Kidney epithelial cell (primary cell): Measurements from ENCODE around the gene KLRC4. TPM values are rescaled to one million over a fixed set of nuclear protein-coding genes. Genes with fewer than 3 reads are reported as not detected.
"Not testable (repeated sequence)": the region's sequence is repeated elsewhere in the genome, so short reads cannot be mapped to it uniquely, and the experiment has no call there.

Experiments used
- DNase-seq: peaks from one replicate; pipeline ENCODE4 v3.0.0-alpha.2; 2010; ENCODE audit warnings: low read depth
- H3K27me3 ChIP-seq: 2 replicates; pipeline ENCODE4 v1.6.0; 2011; ENCODE audit warnings: low read length; ENCODE audit not compliant: control insufficient read depth, insufficient read depth
- H3K36me3 ChIP-seq: 2 replicates; pipeline ENCODE4 v1.5.1; 2011; ENCODE audit warnings: low read length; ENCODE audit not compliant: control insufficient read depth, insufficient read depth
- H3K4me3 ChIP-seq: 2 replicates; pipeline ENCODE4 v1.5.1; 2011; ENCODE audit warnings: low read depth, mild to moderate bottlenecking, control low read depth, low read length
- total RNA-seq: library from RNA; depleted of rRNA; stranded (reverse); fragments of >200 nt; gene quantifications from 2 replicates; pipeline ENCODE4 v1.2.3, GENCODE V29; 2015
- TF ChIP-seq, protein P1 (sequence below): IDR thresholded peaks from 2 replicates; pipeline ENCODE4 v1.5.1; 2011; ENCODE audit warnings: mild to moderate bottlenecking, moderate library complexity, low read length, control low read depth, inconsistent platforms; ENCODE audit not compliant: insufficient read depth, poor library complexity, severe bottlenecking

The KLRC4 gene
- total RNA-seq, 1 donor from 2014 or later = not detected

- H3K4me3 ChIP-seq = no peak overlapping the region
- no peaks in the 10 kb centered on the region for H3K36me3 ChIP-seq
- no peak for DNase-seq
- TF ChIP-seq, protein P1, sequence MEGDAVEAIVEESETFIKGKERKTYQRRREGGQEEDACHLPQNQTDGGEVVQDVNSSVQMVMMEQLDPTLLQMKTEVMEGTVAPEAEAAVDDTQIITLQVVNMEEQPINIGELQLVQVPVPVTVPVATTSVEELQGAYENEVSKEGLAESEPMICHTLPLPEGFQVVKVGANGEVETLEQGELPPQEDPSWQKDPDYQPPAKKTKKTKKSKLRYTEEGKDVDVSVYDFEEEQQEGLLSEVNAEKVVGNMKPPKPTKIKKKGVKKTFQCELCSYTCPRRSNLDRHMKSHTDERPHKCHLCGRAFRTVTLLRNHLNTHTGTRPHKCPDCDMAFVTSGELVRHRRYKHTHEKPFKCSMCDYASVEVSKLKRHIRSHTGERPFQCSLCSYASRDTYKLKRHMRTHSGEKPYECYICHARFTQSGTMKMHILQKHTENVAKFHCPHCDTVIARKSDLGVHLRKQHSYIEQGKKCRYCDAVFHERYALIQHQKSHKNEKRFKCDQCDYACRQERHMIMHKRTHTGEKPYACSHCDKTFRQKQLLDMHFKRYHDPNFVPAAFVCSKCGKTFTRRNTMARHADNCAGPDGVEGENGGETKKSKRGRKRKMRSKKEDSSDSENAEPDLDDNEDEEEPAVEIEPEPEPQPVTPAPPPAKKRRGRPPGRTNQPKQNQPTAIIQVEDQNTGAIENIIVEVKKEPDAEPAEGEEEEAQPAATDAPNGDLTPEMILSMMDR = no peak
- no peaks in the 10 kb centered on the region for H3K27me3 ChIP-seq
Observed at GRCh38 chr12:10448236-10448635, 38.7 kb upstream of the KLRC4 start.

- not testable (repeated sequence) for DNase-seq, H3K4me3 ChIP-seq, H3K36me3 ChIP-seq, H3K27me3 ChIP-seq
Observed at GRCh38 chr12:10446052-10446451, 36.5 kb upstream of the KLRC4 start.

GRCh38 chr12:10441144-10441543, 31.6 kb upstream of the KLRC4 start:
- H3K27me3 ChIP-seq, DNase-seq, H3K4me3 ChIP-seq, H3K36me3 ChIP-seq: not testable (repeated sequence)

DNA sequence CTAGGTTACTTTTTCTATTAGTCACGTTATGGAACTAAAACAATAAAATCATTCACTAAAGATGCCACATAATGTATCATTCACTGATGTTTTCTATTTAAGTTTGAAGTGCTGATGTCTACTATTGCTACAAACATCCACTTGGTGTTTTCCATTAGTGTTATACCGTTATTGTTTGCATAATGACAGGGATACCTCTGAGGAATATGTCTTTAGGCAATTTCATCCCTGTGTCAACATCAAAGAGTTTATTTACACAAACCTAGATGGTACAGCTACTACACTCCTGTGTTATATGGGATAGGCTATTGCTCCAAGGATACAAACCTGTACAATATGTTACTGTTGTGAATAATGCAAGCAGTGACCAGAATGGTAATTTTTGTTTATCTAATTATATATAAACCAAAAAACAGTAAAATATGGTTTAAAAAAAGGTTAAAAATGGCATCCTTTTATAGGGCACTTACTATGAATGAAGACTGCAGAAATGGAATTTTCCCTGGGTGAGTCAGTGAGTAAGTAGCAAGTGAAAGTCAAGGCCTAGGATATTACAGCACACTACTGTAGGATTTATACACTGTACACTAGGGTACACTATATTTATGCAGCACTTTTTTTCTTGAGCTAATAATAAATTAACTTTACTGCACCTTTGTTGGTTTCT, 30.2 kb upstream of the KLRC4 start:
- H3K36me3 ChIP-seq, H3K4me3 ChIP-seq, H3K27me3 ChIP-seq, DNase-seq: not testable (repeated sequence)

DNA sequence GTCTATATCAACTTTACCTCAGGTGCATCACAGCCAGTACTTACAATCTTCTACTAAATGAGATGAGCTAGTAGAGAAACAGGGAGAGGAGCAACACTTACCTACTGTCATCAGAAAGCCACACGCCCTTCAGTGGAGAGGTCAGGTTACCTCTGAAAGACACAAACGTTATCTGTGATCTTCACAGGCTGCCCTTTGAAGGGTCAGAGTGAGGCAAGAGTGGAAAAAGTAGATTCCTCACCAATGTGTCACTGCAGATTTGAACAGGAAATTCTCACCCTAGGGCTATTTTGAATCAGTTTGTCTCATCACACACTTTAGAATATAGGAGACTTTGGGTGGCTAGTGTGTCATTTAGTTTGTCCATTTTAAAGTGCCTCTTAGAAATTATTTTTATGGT, 28.0 kb upstream of the KLRC4 start:
- not testable (repeated sequence) for H3K4me3 ChIP-seq, H3K27me3 ChIP-seq, H3K36me3 ChIP-seq, DNase-seq

DNA sequence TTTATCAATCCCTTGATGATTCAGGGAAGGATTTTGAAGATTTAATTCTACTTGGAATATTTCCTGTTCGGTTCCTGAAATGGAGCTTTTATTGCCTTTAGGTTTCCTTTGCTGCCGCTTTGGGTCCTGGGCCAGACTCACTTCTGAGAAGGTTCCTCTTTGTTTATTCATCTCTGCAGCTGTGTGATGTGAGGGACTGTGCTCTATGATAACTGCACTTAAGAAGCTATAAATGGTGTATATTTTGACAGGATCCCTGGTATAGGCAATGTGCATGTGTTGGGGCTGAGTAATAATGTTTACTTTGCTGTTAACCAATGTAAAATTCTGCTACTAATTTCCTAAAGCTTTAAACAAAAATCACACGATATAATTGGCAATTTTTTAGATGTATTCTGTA, 26.3 kb upstream of the KLRC4 start, which contains the start of gene KLRC2:
TSS of gene KLRC2 (minus strand) at position 195 of the 400 bp plus-strand sequence. CDS start at position 171, 24 bp downstream.
- not testable (repeated sequence) for H3K4me3 ChIP-seq, DNase-seq, H3K36me3 ChIP-seq, H3K27me3 ChIP-seq

DNA sequence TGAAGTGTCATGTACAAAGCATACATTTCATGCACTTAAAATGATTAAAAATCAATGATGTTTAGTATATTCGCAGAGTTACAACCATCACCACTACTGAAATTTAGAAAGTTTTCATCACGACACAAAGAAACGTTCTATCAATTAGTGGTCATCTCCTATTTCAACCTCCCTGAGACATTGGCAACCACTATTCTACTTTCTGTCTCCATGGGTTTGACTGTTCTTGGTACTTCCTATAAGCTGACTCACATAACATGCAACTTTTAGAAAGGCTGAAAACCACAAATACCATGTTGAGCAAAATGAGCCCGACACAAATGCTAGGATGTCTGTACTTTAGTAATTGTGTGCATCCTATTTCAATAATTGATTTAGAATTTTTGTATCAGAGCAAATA, 21.1 kb upstream of the KLRC4 start:
- H3K4me3 ChIP-seq, H3K27me3 ChIP-seq, DNase-seq, H3K36me3 ChIP-seq: not testable (repeated sequence)

GRCh38 chr12:10425938-10426337, 16.4 kb upstream of the KLRC4 start:
- not testable (repeated sequence) for H3K36me3 ChIP-seq, H3K27me3 ChIP-seq, H3K4me3 ChIP-seq, DNase-seq

DNA sequence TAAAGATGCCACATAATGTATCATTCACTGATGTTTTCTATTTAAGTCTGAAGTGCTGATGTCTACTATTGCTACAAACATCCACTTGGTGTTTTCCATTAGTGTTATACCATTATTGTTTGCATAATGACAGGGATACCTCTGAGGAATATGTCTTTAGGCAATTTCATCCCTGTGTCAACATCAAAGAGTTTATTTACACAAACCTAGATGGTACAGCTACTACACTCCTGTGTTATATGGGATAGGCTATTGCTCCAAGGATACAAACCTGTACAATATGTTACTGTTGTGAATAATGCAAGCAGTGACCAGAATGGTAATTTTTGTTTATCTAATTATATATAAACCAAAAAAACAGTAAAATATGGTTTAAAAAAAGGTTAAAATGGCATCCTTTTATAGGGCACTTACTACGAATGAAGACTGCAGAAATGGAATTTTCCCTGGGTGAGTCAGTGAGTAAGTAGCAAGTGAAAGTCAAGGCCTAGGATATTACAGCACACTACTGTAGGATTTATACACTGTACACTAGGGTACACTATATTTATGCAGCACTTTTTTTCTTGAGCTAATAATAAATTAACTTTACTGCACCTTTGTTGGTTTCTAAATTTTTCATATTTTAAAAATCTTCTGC, 14.8 kb upstream of the KLRC4 start:
- DNase-seq, H3K4me3 ChIP-seq, H3K36me3 ChIP-seq, H3K27me3 ChIP-seq: not testable (repeated sequence)

GRCh38 chr12:10422159-10422558, 12.6 kb upstream of the KLRC4 start:
- H3K4me3 ChIP-seq, H3K27me3 ChIP-seq, DNase-seq: not testable (repeated sequence)

DNA sequence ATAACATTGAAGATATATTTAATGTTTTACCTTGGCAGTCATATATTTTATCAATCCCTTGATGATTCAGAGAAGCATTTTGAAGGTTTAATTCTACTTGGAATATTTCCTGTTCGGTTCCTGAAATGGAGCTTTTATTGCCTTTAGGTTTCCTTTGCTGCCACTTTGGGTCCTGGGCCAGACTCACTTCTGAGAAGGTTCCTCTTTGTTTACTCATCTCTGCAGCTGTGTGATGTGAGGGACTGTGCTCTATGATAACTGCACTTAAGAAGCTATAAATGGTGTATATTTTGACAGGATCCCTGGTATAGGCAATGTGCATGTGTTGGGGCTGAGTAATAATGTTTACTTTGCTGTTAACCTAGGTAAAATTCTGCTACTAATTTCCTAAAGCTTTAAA, 10.8 kb upstream of the KLRC4 start, which contains the start of gene KLRC3:
TSS of gene KLRC3 (minus strand) at position 262 of the 400 bp plus-strand sequence. CDS start at position 217, 45 bp downstream.
- DNase-seq, H3K36me3 ChIP-seq, H3K4me3 ChIP-seq, H3K27me3 ChIP-seq: not testable (repeated sequence)

More at GRCh38 chr12:10422159-10422558, 12.6 kb upstream of the KLRC4 start:
- H3K36me3 ChIP-seq = not testable (repeated sequence)
